ACC112 (cell line): ENCODE results near the gene AP5S1.

ENCODE experiments used
- H2AFZ ChIP-seq: fragments of 200-600 bp; sonication (generic); one replicate; pipeline ENCODE4 v1.6.0; 2017; ENCODE audit warnings: antibody characterized with exemption, low read length; ENCODE audit not compliant: unreplicated experiment
- H3K27ac ChIP-seq: fragments of 200-600 bp; sonication (generic); 2 replicates; pipeline ENCODE4 v1.5.1; 2014; ENCODE audit warnings: low read depth, mild to moderate bottlenecking, antibody characterized with exemption, low read length, moderate library complexity
- H3K27me3 ChIP-seq: fragments of 200-600 bp; sonication (generic); 2 replicates; pipeline ENCODE4 v1.6.1; 2014; ENCODE audit warnings: mild to moderate bottlenecking, antibody characterized with exemption, low read length, moderate library complexity, mixed read lengths; ENCODE audit not compliant: insufficient read depth
- H3K36me3 ChIP-seq: fragments of 200-600 bp; sonication (generic); 2 replicates; pipeline ENCODE4 v1.6.1; 2016; ENCODE audit warnings: mild to moderate bottlenecking, antibody characterized with exemption, low read length, moderate library complexity, mixed read lengths; ENCODE audit not compliant: insufficient read depth
- H3K4me1 ChIP-seq: fragments of 200-600 bp; sonication (generic); one replicate; pipeline ENCODE4 v1.6.1; 2016; ENCODE audit warnings: low read length, mixed read lengths; ENCODE audit not compliant: insufficient read depth, unreplicated experiment, control insufficient read depth
- H3K4me3 ChIP-seq: fragments of 200-600 bp; sonication (generic); 2 replicates; pipeline ENCODE4 v1.5.1; 2014; ENCODE audit warnings: mild to moderate bottlenecking, low read depth, low read length
- H3K79me2 ChIP-seq: fragments of 200-600 bp; sonication (generic); one replicate; pipeline ENCODE4 v1.6.0; 2016; ENCODE audit warnings: low read length; ENCODE audit not compliant: control insufficient read depth, unreplicated experiment, insufficient read depth

AP5S1 gene

GRCh38 chr20:3875378-3875974 lies 55.1 kb downstream of the AP5S1 start:
- no peaks in the 10 kb centered on the region for H3K27me3 ChIP-seq
- H3K36me3 ChIP-seq = peaks cover 11% of the 10 kb centered on the region; the same call in 1 of the 2 replicates
- peaks cover 3% of the 10 kb centered on the region for H3K4me1 ChIP-seq
- no peak overlapping the region for H3K27ac ChIP-seq
- H3K4me3 ChIP-seq = no peak overlapping the region
- no peaks in the 10 kb centered on the region for H3K79me2 ChIP-seq
- no peak overlapping the region for H2AFZ ChIP-seq

GRCh38 chr20:3876000-3876399 lies 55.7 kb downstream of the AP5S1 start:
- Histone ChIP-seq H3K27ac (no peak overlapping the region), H3K4me1 (peaks cover 3% of the 10 kb centered on the region), H3K4me3 (no peak overlapping the region), H3K27me3 (no peaks in the 10 kb centered on the region), H3K79me2 (no peaks in the 10 kb centered on the region), H3K36me3 (peaks cover 11% of the 10 kb centered on the region; the same call in 1 of the 2 replicates), H2AFZ (no peak overlapping the region)

- Histone ChIP-seq H3K4me3 (no peak overlapping the region), H3K79me2 (no peaks in the 10 kb centered on the region), H3K27me3 (no peaks in the 10 kb centered on the region), H3K27ac (no peak overlapping the region), H3K4me1 (peaks cover 3% of the 10 kb centered on the region), H2AFZ (no peak overlapping the region), H3K36me3 (peaks cover 11% of the 10 kb centered on the region; the same call in 1 of the 2 replicates)
Measured at GRCh38 chr20:3876676-3877075, 56.3 kb downstream of the AP5S1 start.
